Activated naive CD4-positive, alpha-beta T cell treated with anti-CD3 and anti-CD28 coated beads for 36 hours (primary cell): ENCODE results near the gene PKM. TPM values are rescaled to one million over a fixed set of nuclear protein-coding genes. Genes with fewer than 3 reads are reported as not detected.

ENCODE experiments used
- CTCF ChIA-PET: fragments of 350-600 bp; sonication (Branson Sonifier 250); formaldehyde crosslinking; loops from one replicate; lab custom pipeline; 2021; ENCODE audit warnings: antibody characterized with exemption; lab: Charles Lee
- DNase-seq: peaks from one replicate; pipeline ENCODE4 v3.0.0-alpha.2; 2020
- H3K27ac Mint-ChIP-seq: one replicate; pipeline ENCODE4 v1.8.0; 2021; ENCODE audit warnings: mild to moderate bottlenecking, mixed read lengths
- H3K27me3 Mint-ChIP-seq: one replicate; pipeline ENCODE4 v1.8.0; 2021; ENCODE audit warnings: low read depth, mixed read lengths
- H3K36me3 Mint-ChIP-seq: one replicate; pipeline ENCODE4 v1.8.0; 2021; ENCODE audit warnings: low read depth, mixed read lengths
- H3K4me1 Mint-ChIP-seq: one replicate; pipeline ENCODE4 v1.8.0; 2021; ENCODE audit warnings: low read depth, mixed read lengths
- H3K4me3 Mint-ChIP-seq: one replicate; pipeline ENCODE4 v1.8.0; 2021; ENCODE audit warnings: mild to moderate bottlenecking, moderate library complexity, mixed read lengths
- H3K9me3 Mint-ChIP-seq: one replicate; pipeline ENCODE4 v1.8.0; 2021; ENCODE audit warnings: mixed read lengths
- intact Hi-C: fragments of 100-400 bp; cut with micrococcal nuclease; formaldehyde crosslinking; loops from one replicate; pipeline ENCODE4 v1.15.1; 2023
- total RNA-seq, 2 experiments: library from RNA; stranded (reverse); gene quantifications; one replicate each; pipeline ENCODE4 v1.2.3, GENCODE V29; 2021

The PKM gene
- total RNA-seq, 2 experiments from 2014 or later, result 1,794 to 1,797 TPM

GRCh38 chr15:72252663-72253299 is 21.8 kb upstream of the PKM start:
- no peak overlapping the region for H3K27ac Mint-ChIP-seq
- DNase-seq, result no peak
- H3K4me1 Mint-ChIP-seq, result no peaks in the 10 kb centered on the region
- no peak overlapping the region for H3K4me3 Mint-ChIP-seq
- peaks cover 33% of the 10 kb centered on the region for H3K36me3 Mint-ChIP-seq
- H3K9me3 Mint-ChIP-seq, result no peaks in the 10 kb centered on the region
- intact Hi-C loops, result no loop called here
- CTCF ChIA-PET, result interaction anchor here (0.6 kb wide), 1 partner anchor 25 kb away, joined by 5 read pairs; no protein-coding TSS in a partner anchor
- no peaks in the 10 kb centered on the region for H3K27me3 Mint-ChIP-seq

GRCh38 chr15:72249142-72249810 is 18.3 kb upstream of the PKM start:
- Mint-ChIP-seq H3K27ac (no peak overlapping the region), H3K27me3 (no peaks in the 10 kb centered on the region), H3K4me1 (no peaks in the 10 kb centered on the region), H3K4me3 (no peak overlapping the region), H3K9me3 (no peaks in the 10 kb centered on the region), H3K36me3 (peaks cover 24% of the 10 kb centered on the region)
- DNase-seq, result no peak
- intact Hi-C loops, result no loop called here
- CTCF ChIA-PET, result no interaction called here

GRCh38 chr15:72248514-72248913 is 17.5 kb upstream of the PKM start:
- DNase-seq, result no peak
- Mint-ChIP-seq H3K36me3 (peaks cover 22% of the 10 kb centered on the region), H3K9me3 (no peaks in the 10 kb centered on the region), H3K4me1 (no peaks in the 10 kb centered on the region), H3K4me3 (no peak overlapping the region), H3K27me3 (no peaks in the 10 kb centered on the region), H3K27ac (no peak overlapping the region)
- intact Hi-C loops, result no loop called here
- CTCF ChIA-PET, result no interaction called here

GRCh38 chr15:72242775-72243370 is 11.9 kb upstream of the PKM start:
- Mint-ChIP-seq H3K4me3 (no peak overlapping the region), H3K27me3 (no peaks in the 10 kb centered on the region), H3K36me3 (peaks cover 11% of the 10 kb centered on the region), H3K27ac (no peak overlapping the region), H3K9me3 (no peaks in the 10 kb centered on the region), H3K4me1 (peaks cover 14% of the 10 kb centered on the region)
- intact Hi-C loops, result no loop called here
- CTCF ChIA-PET, result interaction anchor here (0.9 to 1.0 kb wide), 2 partner anchors 30 to 47 kb away, joined by 3 read pairs; no protein-coding TSS in a partner anchor
- no peak for DNase-seq

GRCh38 chr15:72239652-72240051 is 8.7 kb upstream of the PKM start:
- Mint-ChIP-seq H3K9me3 (no peaks in the 10 kb centered on the region), H3K36me3 (peaks cover 7% of the 10 kb centered on the region), H3K27ac (peak overlapping the region; percentile 35), H3K27me3 (no peaks in the 10 kb centered on the region), H3K4me3 (no peak overlapping the region), H3K4me1 (peaks cover 33% of the 10 kb centered on the region)
- no peak for DNase-seq
- CTCF ChIA-PET, result interaction anchor here (0.9 to 6.4 kb wide), 3 partner anchors 14 to 28 kb away, joined by 3 to 36 read pairs (median 5); no protein-coding TSS in a partner anchor
- intact Hi-C loops, result no loop called here

GRCh38 chr15:72238586-72238985 is 7.6 kb upstream of the PKM start:
- Mint-ChIP-seq H3K9me3 (no peaks in the 10 kb centered on the region), H3K4me3 (no peak overlapping the region), H3K27ac (no peak overlapping the region), H3K36me3 (peaks cover 5% of the 10 kb centered on the region), H3K4me1 (peaks cover 37% of the 10 kb centered on the region), H3K27me3 (no peaks in the 10 kb centered on the region)
- no peak for DNase-seq
- intact Hi-C loops, result no loop called here
- CTCF ChIA-PET, result interaction anchor here (0.6 to 6.4 kb wide), 5 partner anchors 13 to 1921 kb away, joined by 3 to 36 read pairs (median 3); no protein-coding TSS in a partner anchor

- intact Hi-C loops, result loop anchor here (1.0 kb wide), 2 partner anchors 10 to 33 kb away; no protein-coding TSS in a partner anchor
- no peak overlapping the region for H3K4me3 Mint-ChIP-seq
- CTCF ChIA-PET, result interaction anchor here (0.7 to 6.4 kb wide), 3 partner anchors 12 to 35 kb away, joined by 3 to 36 read pairs (median 4); no protein-coding TSS in a partner anchor
- DNase-seq, result no peak
- H3K4me1 Mint-ChIP-seq, result peaks cover 39% of the 10 kb centered on the region
- no peaks in the 10 kb centered on the region for H3K9me3 Mint-ChIP-seq
- H3K27ac Mint-ChIP-seq, result peak overlapping the region; percentile 81
- H3K27me3 Mint-ChIP-seq, result no peaks in the 10 kb centered on the region
- peaks cover 5% of the 10 kb centered on the region for H3K36me3 Mint-ChIP-seq
Measured at GRCh38 chr15:72237853-72238224, 6.8 kb upstream of the PKM start.

GRCh38 chr15:72237029-72237852 is 6.3 kb upstream of the PKM start:
- CTCF ChIA-PET, result interaction anchor here (0.7 to 6.4 kb wide), 3 partner anchors 11 to 36 kb away, joined by 3 to 36 read pairs (median 4); no protein-coding TSS in a partner anchor
- peaks cover 45% of the 10 kb centered on the region for H3K4me1 Mint-ChIP-seq
- no peaks in the 10 kb centered on the region for H3K9me3 Mint-ChIP-seq
- intact Hi-C loops, result loop anchor here (1.0 kb wide), 2 partner anchors 9 to 32 kb away; no protein-coding TSS in a partner anchor
- H3K4me3 Mint-ChIP-seq, result peak overlapping the region; percentile 67
- H3K27ac Mint-ChIP-seq, result peak overlapping the region; percentile 81
- peak; percentile 91 for DNase-seq
- H3K36me3 Mint-ChIP-seq, result peaks cover 5% of the 10 kb centered on the region
- H3K27me3 Mint-ChIP-seq, result no peaks in the 10 kb centered on the region

- no peaks in the 10 kb centered on the region for H3K9me3 Mint-ChIP-seq
- peak overlapping the region; percentile 67 for H3K4me3 Mint-ChIP-seq
- intact Hi-C loops, result loop anchor here (1.0 kb wide), 2 partner anchors 8 to 31 kb away; no protein-coding TSS in a partner anchor
- H3K4me1 Mint-ChIP-seq, result peaks cover 47% of the 10 kb centered on the region
- H3K27me3 Mint-ChIP-seq, result no peaks in the 10 kb centered on the region
- CTCF ChIA-PET, result interaction anchor here (6.4 kb wide), 1 partner anchor 11 kb away, joined by 36 read pairs; no protein-coding TSS in a partner anchor
- no peak for DNase-seq
- peaks cover 3% of the 10 kb centered on the region for H3K36me3 Mint-ChIP-seq
- peak overlapping the region; percentile 81 for H3K27ac Mint-ChIP-seq
Measured at GRCh38 chr15:72236381-72237003, 5.5 kb upstream of the PKM start.

- no peak for DNase-seq
- CTCF ChIA-PET, result interaction anchor here (6.4 kb wide), 1 partner anchor 9 kb away, joined by 36 read pairs; no protein-coding TSS in a partner anchor
- Mint-ChIP-seq H3K4me1 (peaks cover 47% of the 10 kb centered on the region), H3K27me3 (no peaks in the 10 kb centered on the region), H3K9me3 (no peaks in the 10 kb centered on the region), H3K36me3 (peaks cover 4% of the 10 kb centered on the region), H3K4me3 (no peak overlapping the region), H3K27ac (no peak overlapping the region)
- intact Hi-C loops, result no loop called here
Measured at GRCh38 chr15:72235298-72235697, 4.3 kb upstream of the PKM start.

- Mint-ChIP-seq H3K4me1 (peaks cover 40% of the 10 kb centered on the region), H3K9me3 (no peaks in the 10 kb centered on the region), H3K27me3 (no peaks in the 10 kb centered on the region), H3K27ac (no peak overlapping the region), H3K4me3 (no peak overlapping the region), H3K36me3 (peaks cover 13% of the 10 kb centered on the region)
- DNase-seq, result no peak
- CTCF ChIA-PET, result no interaction called here
- intact Hi-C loops, result no loop called here
Measured at GRCh38 chr15:72233769-72234168, 2.8 kb upstream of the PKM start.
